Ishikawa (cell line): ENCODE measurements around the gene LTF.
A peak's percentile ranks its signal among the peaks of the same experiment; 100 is the strongest.

Source experiments
- FOXM1 ChIP-seq: IDR thresholded peaks from 2 replicates; pipeline ENCODE4 v1.6.1; 2012; ENCODE audit warnings: low read depth, borderline replicate concordance
- REST ChIP-seq: IDR thresholded peaks from 2 replicates; pipeline ENCODE4 v1.6.1; 2012; ENCODE audit warnings: low read depth, mild to moderate bottlenecking
- TAF1 ChIP-seq: IDR thresholded peaks from 2 replicates; pipeline ENCODE4 v1.6.1; 2012; ENCODE audit warnings: low read depth, mild to moderate bottlenecking
- TCF12 ChIP-seq: IDR thresholded peaks from 2 replicates; pipeline ENCODE4 v1.6.1; 2012; ENCODE audit warnings: low read depth
- TF ChIP-seq, protein P1 (sequence below): IDR thresholded peaks from 2 replicates; pipeline ENCODE4 v1.6.1; 2012
- TF ChIP-seq, protein P2 (sequence below): IDR thresholded peaks from 2 replicates; pipeline ENCODE4 v1.6.1; 2012

- TF ChIP-seq, protein P1, sequence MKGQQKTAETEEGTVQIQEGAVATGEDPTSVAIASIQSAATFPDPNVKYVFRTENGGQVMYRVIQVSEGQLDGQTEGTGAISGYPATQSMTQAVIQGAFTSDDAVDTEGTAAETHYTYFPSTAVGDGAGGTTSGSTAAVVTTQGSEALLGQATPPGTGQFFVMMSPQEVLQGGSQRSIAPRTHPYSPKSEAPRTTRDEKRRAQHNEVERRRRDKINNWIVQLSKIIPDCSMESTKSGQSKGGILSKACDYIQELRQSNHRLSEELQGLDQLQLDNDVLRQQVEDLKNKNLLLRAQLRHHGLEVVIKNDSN: no peak
- TF ChIP-seq FOXM1 (no peak), REST (no peak), TAF1 (no peak), TCF12 (no peak)
- TF ChIP-seq, protein P2, sequence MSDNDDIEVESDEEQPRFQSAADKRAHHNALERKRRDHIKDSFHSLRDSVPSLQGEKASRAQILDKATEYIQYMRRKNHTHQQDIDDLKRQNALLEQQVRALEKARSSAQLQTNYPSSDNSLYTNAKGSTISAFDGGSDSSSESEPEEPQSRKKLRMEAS: 0 out of 2 replicates have a peak, but pooled peaks have one; percentile 31
Measured at GRCh38 chr3:46506526-46506925, 41.8 kb upstream of the LTF start.
